HT1080 (cell line): ENCODE results near the gene IL23R. TPM values are rescaled to one million over a fixed set of nuclear protein-coding genes. Genes with fewer than 3 reads are reported as not detected.

Experiments used
- DNase-seq: peaks from one replicate; pipeline ENCODE4 v3.0.0-alpha.2; 2015; ENCODE audit warnings: low read depth
- small RNA-seq: library from RNA; depleted of rRNA; stranded (forward); fragments of <200 nt; gene quantifications from one replicate; pipeline ENCODE3, GENCODE V24; 2014
- total RNA-seq: library from RNA; depleted of rRNA; stranded (reverse); fragments of >200 nt; shearing (Covaris generic); gene quantifications from 2 replicates; pipeline ENCODE4 v1.2.3, GENCODE V29; 2014; rRNA removed

IL23R gene
- total RNA-seq, 1 experiment from 2014 or later, result 0.05 TPM

GRCh38 chr1:67294836-67295617, 128.8 kb downstream of the IL23R start:
- no peak for DNase-seq

GRCh38 chr1:67298762-67299161, 132.5 kb downstream of the IL23R start:
- DNase-seq, result no peak

- DNase-seq, result peak; percentile 7
These were observed 133.0 kb downstream of the IL23R start for GRCh38 chr1:67299296-67299695.

GRCh38 chr1:67300561-67300960, 134.3 kb downstream of the IL23R start:
- no peak for DNase-seq

- DNase-seq, result no peak
These were observed 137.8 kb downstream of the IL23R start for GRCh38 chr1:67304023-67304422.

GRCh38 chr1:67306547-67306946, 140.3 kb downstream of the IL23R start:
- no peak for DNase-seq

GRCh38 chr1:67307251-67308060, 141.2 kb downstream of the IL23R start, which contains the start of gene IL12RB2:
Gene IL12RB2, plus strand, starts transcription at chr1:67307873. Its CDS starts 12,496 bp downstream, at chr1:67320369.
- no peak for DNase-seq

- DNase-seq, result no peak
These were observed 141.9 kb downstream of the IL23R start for GRCh38 chr1:67308136-67308535.

Small RNA genes lying within 50 kb of the gene (small RNA-seq; reads per million reads assigned to genes)
- gene RNU4ATAC4P, result not detected
- not detected for gene RNU6-586P

Other genes starting within 250 kb of the IL23R start
- gene DNAI4, start 241.6 kb upstream of the IL23R start, total RNA-seq, result 0.30 and 0.31 TPM in 2 replicates
- gene MIER1, start 241.5 kb upstream of the IL23R start, total RNA-seq, result 12.0 and 17.7 TPM in 2 replicates
- gene SLC35D1, start 112.3 kb upstream of the IL23R start, total RNA-seq, result 6.5 and 7.2 TPM in 2 replicates
- gene C1orf141, start 31.5 kb upstream of the IL23R start, total RNA-seq, result not detected in 2 replicates
- gene IL12RB2, start 141.4 kb downstream of the IL23R start, total RNA-seq, result not detected in 2 replicates